Esophagus (tissue), 2 donors: Measurements from ENCODE around the gene SPATC1L. TPM values are rescaled to one million over a fixed set of nuclear protein-coding genes. Genes with fewer than 3 reads are reported as not detected.

Experiments
- H3K27ac ChIP-seq, 2 donors: one replicate each; pipeline ENCODE4 v1.5.1; 2013; ENCODE audit warnings: low read depth in 2 of 2, mild to moderate bottlenecking in 2 of 2, inconsistent platforms in 1 of 2, low read length in 1 of 2, moderate library complexity in 1 of 2
- H3K27me3 ChIP-seq, 2 donors: one replicate each; pipeline ENCODE4 v1.6.1; 2013; ENCODE audit warnings: low read length in 2 of 2, control low read depth in 1 of 2, mild to moderate bottlenecking in 1 of 2; ENCODE audit not compliant: insufficient read depth in 2 of 2, control insufficient read depth in 1 of 2
- H3K36me3 ChIP-seq, 2 donors: one replicate each; pipeline ENCODE4 v1.6.1; 2013; ENCODE audit warnings: low read length in 1 of 2; ENCODE audit not compliant: control insufficient read depth in 2 of 2, insufficient read depth in 2 of 2
- H3K4me1 ChIP-seq, 2 donors: one replicate each; pipeline ENCODE4 v1.6.1; 2013; ENCODE audit warnings: low read length in 1 of 2; ENCODE audit not compliant: control insufficient read depth in 2 of 2, insufficient read depth in 2 of 2
- H3K4me3 ChIP-seq, 2 donors: one replicate each; pipeline ENCODE4 v1.5.1; 2013; ENCODE audit warnings: low read length in 2 of 2, mild to moderate bottlenecking in 2 of 2, low read depth in 1 of 2, moderate library complexity in 1 of 2
- H3K9me3 ChIP-seq, 2 donors: one replicate each; pipeline ENCODE4 v1.6.1; 2013; ENCODE audit warnings: mild to moderate bottlenecking in 2 of 2, low read depth in 1 of 2, low read length in 1 of 2, moderate library complexity in 1 of 2; ENCODE audit not compliant: control insufficient read depth in 2 of 2, insufficient read depth in 1 of 2
- WGBS, 2 donors: extraction: QIAGEN DNeasy Blood & Tissue Kit; methylation state at CpG; one replicate each; pipeline ENCODE4 v1.1.7; 2013; 5-methylcytosine and 5-hydroxymethylcytosine counted together
- polyA plus RNA-seq, 2 donors: library from polyadenylated mRNA; stranded (reverse); fragments of 200-250 nt; gene quantifications; one replicate each; pipeline ENCODE4 v1.2.3, GENCODE V29; 2013
- donor health status: healthy with polysubstance abuse.
- donor health status: Bipolar disorder and iron deficiency.

Gene SPATC1L
- polyA plus RNA-seq, 2 donors, result 5.2 to 9.3 TPM

- Histone ChIP-seq H3K4me3 (no peak overlapping the region), H3K27ac (no peak overlapping the region), H3K4me1 (peaks cover 0 to 2% of the 10 kb centered on the region in 2 donors), H3K36me3 (peaks cover 8 to 30% of the 10 kb centered on the region in 2 donors), H3K9me3 (no peaks in the 10 kb centered on the region), H3K27me3 (no peaks in the 10 kb centered on the region)
- WGBS, 2 donors, result 65% methylated on average over 12 of the region's 12 CpGs
Measured at GRCh38 chr21:46122237-46122671, 62.0 kb downstream of the SPATC1L start.

- 87 to 88% methylated on average over 29 of the region's 29 CpGs for WGBS, 2 donors
- H3K27me3 ChIP-seq, result no peaks in the 10 kb centered on the region
- H3K27ac ChIP-seq, result no peak overlapping the region
- no peaks in the 10 kb centered on the region for H3K9me3 ChIP-seq
- H3K36me3 ChIP-seq, result peaks cover 8 to 32% of the 10 kb centered on the region in 2 donors
- H3K4me1 ChIP-seq, result peaks cover 0 to 2% of the 10 kb centered on the region in 2 donors
- H3K4me3 ChIP-seq, result no peak overlapping the region
Measured at GRCh38 chr21:46121286-46122221, 62.7 kb downstream of the SPATC1L start.

DNA sequence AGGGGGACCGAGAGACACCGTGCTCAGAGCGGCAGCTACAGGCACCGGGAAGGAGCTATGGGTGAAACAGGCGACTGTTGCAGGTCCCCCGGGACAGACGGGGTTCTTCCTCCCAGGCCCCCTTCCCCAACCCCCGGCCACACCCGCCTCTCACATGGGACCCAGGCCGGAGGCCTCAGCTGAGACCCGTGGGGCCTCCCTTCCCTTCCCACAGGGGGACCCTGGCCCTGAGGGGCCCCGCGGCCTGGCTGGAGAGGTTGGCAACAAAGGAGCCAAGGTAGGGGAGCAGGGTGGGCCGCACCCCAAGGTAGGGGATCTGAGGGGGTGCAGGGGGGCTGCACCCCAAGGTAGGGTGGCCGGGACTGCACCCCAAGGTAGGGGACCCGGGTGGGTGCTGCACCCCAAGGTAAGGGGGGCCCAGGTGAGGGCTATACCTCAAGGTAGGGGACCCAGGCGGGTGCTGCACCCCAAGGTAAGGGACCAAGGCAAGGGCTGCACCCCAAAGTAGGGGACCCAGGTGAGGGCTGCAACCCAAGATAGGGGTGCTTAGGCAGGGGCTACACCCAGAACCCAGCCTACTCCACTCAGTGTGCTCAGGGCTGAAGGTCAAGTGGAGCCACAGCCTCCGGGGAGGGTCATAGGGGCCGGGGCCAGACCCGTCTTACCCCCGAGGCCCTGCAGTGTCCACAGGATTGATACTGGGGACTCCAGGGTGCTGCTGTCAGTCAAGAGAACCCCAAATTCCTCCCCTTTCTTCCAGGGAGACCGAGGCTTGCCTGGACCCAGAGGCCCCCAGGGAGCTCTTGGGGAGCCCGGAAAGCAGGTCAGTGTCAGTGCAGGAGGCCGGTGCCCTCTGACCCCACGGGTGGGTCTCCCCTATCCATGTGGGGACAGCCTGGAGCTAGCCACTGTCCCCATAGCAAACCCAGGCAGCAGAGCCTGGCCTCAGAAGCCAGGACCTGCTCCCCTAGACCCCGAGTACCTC, 63.7 kb downstream of the SPATC1L start:
- no peak overlapping the region for H3K27ac ChIP-seq
- WGBS, 2 donors, result 81 to 82% methylated on average over 25 to 26 of the region's 26 CpGs
- H3K36me3 ChIP-seq, result peaks cover 8 to 28% of the 10 kb centered on the region in 2 donors

DNA sequence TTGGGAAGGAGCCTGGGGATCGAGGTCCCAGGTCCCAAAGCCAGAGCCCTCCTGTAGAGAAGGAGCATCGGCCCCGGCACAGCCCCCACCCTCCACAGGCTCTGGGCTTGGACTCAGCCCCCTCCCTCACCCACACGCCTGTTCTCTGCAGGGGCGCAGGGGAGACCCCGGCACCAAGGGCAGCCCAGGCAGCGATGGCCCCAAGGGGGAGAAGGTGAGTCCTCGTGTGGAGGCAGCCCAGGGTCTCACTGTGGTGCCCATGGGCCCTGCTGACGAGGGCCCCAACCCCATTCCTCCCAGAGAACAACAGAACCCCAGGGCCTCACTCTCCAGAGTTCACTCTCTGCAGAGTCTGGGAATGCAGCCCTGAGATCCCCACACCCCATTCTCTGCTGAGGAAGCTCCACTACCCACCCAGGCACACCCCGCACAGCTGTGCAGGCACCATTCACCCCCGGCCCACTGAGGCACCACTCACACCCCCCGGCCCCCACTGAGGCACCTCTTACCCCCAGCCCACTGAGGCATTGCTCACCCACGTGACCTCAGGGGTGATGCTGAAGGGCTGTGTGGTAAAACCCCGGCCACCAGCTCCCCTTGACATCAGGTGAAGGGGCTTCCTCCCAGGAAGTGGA, 64.5 kb downstream of the SPATC1L start:
- no peak overlapping the region for H3K4me3 ChIP-seq
- WGBS, 2 donors, result 81 to 83% methylated on average over 14 of the region's 14 CpGs
- H3K27ac ChIP-seq, result no peak overlapping the region
- peaks cover 0 to 3% of the 10 kb centered on the region in 2 donors for H3K9me3 ChIP-seq
- H3K36me3 ChIP-seq, result peaks cover 8 to 27% of the 10 kb centered on the region in 2 donors
- H3K27me3 ChIP-seq, result no peaks in the 10 kb centered on the region
- peaks cover 0 to 2% of the 10 kb centered on the region in 2 donors for H3K4me1 ChIP-seq

More for the DNA sequence above, 63.7 kb downstream of the SPATC1L start:
- H3K9me3 ChIP-seq, result no peaks in the 10 kb centered on the region
- peaks cover 0 to 2% of the 10 kb centered on the region in 2 donors for H3K4me1 ChIP-seq
- no peak overlapping the region for H3K4me3 ChIP-seq
- H3K27me3 ChIP-seq, result no peaks in the 10 kb centered on the region

GRCh38 chr21:46119144-46119636, 65.1 kb downstream of the SPATC1L start:
- H3K9me3 ChIP-seq, result peaks cover 0 to 4% of the 10 kb centered on the region in 2 donors
- H3K27ac ChIP-seq, result no peak overlapping the region
- no peak overlapping the region for H3K4me3 ChIP-seq
- 80 to 88% methylated on average over 12 of the region's 12 CpGs for WGBS, 2 donors
- peaks cover 8 to 24% of the 10 kb centered on the region in 2 donors for H3K36me3 ChIP-seq
- no peaks in the 10 kb centered on the region for H3K27me3 ChIP-seq
- H3K4me1 ChIP-seq, result peaks cover 0 to 2% of the 10 kb centered on the region in 2 donors

GRCh38 chr21:46118316-46119143, 65.7 kb downstream of the SPATC1L start:
- H3K4me1 ChIP-seq, result peaks cover 0 to 2% of the 10 kb centered on the region in 2 donors
- no peak overlapping the region for H3K4me3 ChIP-seq
- no peaks in the 10 kb centered on the region for H3K27me3 ChIP-seq
- peaks cover 0 to 4% of the 10 kb centered on the region in 2 donors for H3K9me3 ChIP-seq
- H3K36me3 ChIP-seq, result peaks cover 8 to 24% of the 10 kb centered on the region in 2 donors
- WGBS, 2 donors, result 86 to 91% methylated on average over 27 of the region's 27 CpGs
- H3K27ac ChIP-seq, result no peak overlapping the region

DNA sequence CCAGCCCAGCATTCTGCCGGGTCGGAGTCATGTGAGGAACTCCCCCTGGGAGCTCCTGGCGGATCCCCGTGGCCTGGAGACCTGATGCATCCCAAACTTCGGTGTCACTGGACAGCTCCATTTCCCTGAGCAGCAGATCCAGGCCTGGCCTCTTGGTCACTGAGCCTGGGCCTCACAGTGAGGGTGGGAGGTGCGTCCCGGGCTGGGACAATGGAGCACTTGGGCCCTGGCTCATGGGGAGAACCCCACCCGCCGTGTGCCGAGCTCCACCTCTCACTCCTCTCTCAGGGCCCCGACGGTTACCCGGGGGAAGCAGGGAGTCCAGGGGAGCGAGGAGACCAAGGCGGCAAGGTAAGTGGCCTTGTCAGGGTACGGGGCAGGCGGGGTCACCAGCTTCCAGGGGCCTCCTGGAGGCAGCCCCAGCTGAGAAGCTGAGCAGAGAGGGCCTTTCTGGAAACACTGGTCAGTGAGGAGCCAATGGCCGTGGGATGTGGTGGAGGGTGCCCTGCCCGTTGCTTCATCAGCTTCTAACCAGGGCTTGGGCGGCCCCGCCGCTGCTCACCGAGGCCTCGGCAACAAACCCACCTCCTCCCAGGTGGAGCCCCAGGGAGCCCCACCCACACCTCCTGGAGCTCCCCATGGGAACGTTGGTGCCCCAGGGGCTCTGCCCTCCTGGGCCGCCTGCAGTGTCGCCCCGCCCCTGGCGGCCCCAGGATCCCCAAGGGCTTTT, 66.5 kb downstream of the SPATC1L start:
- WGBS, 2 donors, result 76 to 77% methylated on average over 29 of the region's 29 CpGs
- no peaks in the 10 kb centered on the region for H3K27me3 ChIP-seq
- no peak overlapping the region for H3K27ac ChIP-seq
- peaks cover 0 to 2% of the 10 kb centered on the region in 2 donors for H3K4me1 ChIP-seq
- no peak overlapping the region for H3K4me3 ChIP-seq
- peaks cover 8 to 23% of the 10 kb centered on the region in 2 donors for H3K36me3 ChIP-seq
- H3K9me3 ChIP-seq, result peaks cover 0 to 4% of the 10 kb centered on the region in 2 donors
